HEK293 (cell line): Measurements from ENCODE around the gene CSK.

Experiments used
- GFI1B ChIP-seq: fragments of 450-650 bp; formaldehyde crosslinking; IDR thresholded peaks from 2 replicates; pipeline ENCODE4 v1.5.1; 2016; ENCODE audit warnings: missing biosample characterization, missing genetic modification characterization
- GLI4 ChIP-seq: fragments of 450-650 bp; formaldehyde crosslinking; IDR thresholded peaks from 2 replicates; pipeline ENCODE4 v1.5.1; 2016; ENCODE audit warnings: missing biosample characterization, missing genetic modification characterization
- GLIS1 ChIP-seq: fragments of 450-650 bp; formaldehyde crosslinking; IDR thresholded peaks from 2 replicates; pipeline ENCODE4 v1.5.1; 2016; ENCODE audit warnings: missing biosample characterization, missing genetic modification characterization
- KLF1 ChIP-seq: fragments of 450-650 bp; formaldehyde crosslinking; IDR thresholded peaks from 2 replicates; pipeline ENCODE4 v1.5.1; 2016; ENCODE audit warnings: missing biosample characterization, missing genetic modification characterization
- KLF16 ChIP-seq: fragments of 450-650 bp; formaldehyde crosslinking; IDR thresholded peaks from 2 replicates; pipeline ENCODE4 v1.5.1; 2017; ENCODE audit warnings: missing biosample characterization, missing genetic modification characterization
- REPIN1 ChIP-seq: fragments of 450-650 bp; formaldehyde crosslinking; IDR thresholded peaks from 2 replicates; pipeline ENCODE4 v1.5.1; 2017; ENCODE audit warnings: missing biosample characterization, missing genetic modification characterization, low read depth
- SP2 ChIP-seq: fragments of 450-650 bp; formaldehyde crosslinking; IDR thresholded peaks from 2 replicates; pipeline ENCODE4 v1.5.1; 2016; ENCODE audit warnings: missing biosample characterization, missing genetic modification characterization
- ZBTB8A ChIP-seq: fragments of 450-650 bp; formaldehyde crosslinking; IDR thresholded peaks from 2 replicates; pipeline ENCODE4 v1.5.1; 2016; ENCODE audit warnings: missing biosample characterization, missing genetic modification characterization
- ZFP69B ChIP-seq: fragments of 450-650 bp; formaldehyde crosslinking; IDR thresholded peaks from 2 replicates; pipeline ENCODE4 v1.5.1; 2016; ENCODE audit warnings: missing biosample characterization, missing genetic modification characterization
- ZNF133 ChIP-seq: fragments of 450-650 bp; formaldehyde crosslinking; IDR thresholded peaks from 2 replicates; pipeline ENCODE4 v1.5.1; 2016; ENCODE audit warnings: missing biosample characterization, missing genetic modification characterization
- ZNF138 ChIP-seq: fragments of 450-650 bp; formaldehyde crosslinking; IDR thresholded peaks from 2 replicates; pipeline ENCODE4 v1.5.1; 2016; ENCODE audit warnings: missing biosample characterization, missing genetic modification characterization, borderline replicate concordance
- ZNF169 ChIP-seq: fragments of 450-650 bp; formaldehyde crosslinking; IDR thresholded peaks from 2 replicates; pipeline ENCODE4 v1.5.1; 2016; ENCODE audit warnings: missing biosample characterization, missing genetic modification characterization
- ZNF174 ChIP-seq: fragments of 450-650 bp; formaldehyde crosslinking; IDR thresholded peaks from 2 replicates; pipeline ENCODE4 v1.5.0; 2017; ENCODE audit warnings: missing biosample characterization, mild to moderate bottlenecking, missing genetic modification characterization
- ZNF184 ChIP-seq: fragments of 450-650 bp; IDR thresholded peaks from 2 replicates; pipeline ENCODE4 v1.5.1; 2018; ENCODE audit warnings: missing biosample characterization, mild to moderate bottlenecking, missing genetic modification characterization
- ZNF221 ChIP-seq: fragments of 450-650 bp; formaldehyde crosslinking; IDR thresholded peaks from 2 replicates; pipeline ENCODE4 v1.5.1; 2017; ENCODE audit warnings: missing biosample characterization, missing genetic modification characterization, borderline replicate concordance
- ZNF24 ChIP-seq: fragments of 450-650 bp; formaldehyde crosslinking; IDR thresholded peaks from 2 replicates; pipeline ENCODE4 v1.5.1; 2016; ENCODE audit warnings: missing biosample characterization, missing genetic modification characterization
- ZNF292 ChIP-seq: fragments of 450-650 bp; formaldehyde crosslinking; IDR thresholded peaks from 2 replicates; pipeline ENCODE4 v1.5.1; 2016; ENCODE audit warnings: low read depth, missing biosample characterization, missing genetic modification characterization, borderline replicate concordance
- ZNF391 ChIP-seq: fragments of 450-650 bp; formaldehyde crosslinking; IDR thresholded peaks from 2 replicates; pipeline ENCODE4 v1.5.1; 2016; ENCODE audit warnings: low read depth, missing biosample characterization, missing genetic modification characterization, borderline replicate concordance
- ZNF404 ChIP-seq: fragments of 450-650 bp; formaldehyde crosslinking; IDR thresholded peaks from 2 replicates; pipeline ENCODE4 v1.5.1; 2017; ENCODE audit warnings: missing biosample characterization, missing genetic modification characterization
- ZNF501 ChIP-seq: fragments of 450-650 bp; formaldehyde crosslinking; IDR thresholded peaks from 2 replicates; pipeline ENCODE4 v1.5.1; 2016; ENCODE audit warnings: missing biosample characterization, missing genetic modification characterization
- ZNF558 ChIP-seq: fragments of 450-650 bp; formaldehyde crosslinking; IDR thresholded peaks from 2 replicates; pipeline ENCODE4 v1.5.1; 2016; ENCODE audit warnings: missing biosample characterization, missing genetic modification characterization
- ZNF596 ChIP-seq: fragments of 450-650 bp; IDR thresholded peaks from 2 replicates; pipeline ENCODE4 v1.5.0; 2018; ENCODE audit warnings: missing biosample characterization, mild to moderate bottlenecking, missing genetic modification characterization, moderate library complexity
- ZNF660 ChIP-seq: fragments of 450-650 bp; IDR thresholded peaks from 2 replicates; pipeline ENCODE4 v1.5.1; 2018; ENCODE audit warnings: missing biosample characterization, mild to moderate bottlenecking, missing genetic modification characterization
- ZNF707 ChIP-seq: fragments of 450-650 bp; formaldehyde crosslinking; IDR thresholded peaks from 2 replicates; pipeline ENCODE4 v1.5.1; 2016; ENCODE audit warnings: missing biosample characterization, missing genetic modification characterization
- ZNF76 ChIP-seq: fragments of 450-650 bp; formaldehyde crosslinking; IDR thresholded peaks from 2 replicates; pipeline ENCODE4; 2016; ENCODE audit warnings: low read depth, missing biosample characterization, missing genetic modification characterization, borderline replicate concordance
- ZNF843 ChIP-seq: fragments of 450-650 bp; formaldehyde crosslinking; IDR thresholded peaks from 2 replicates; pipeline ENCODE4 v1.5.1; 2016; ENCODE audit warnings: missing biosample characterization, missing genetic modification characterization
- TF ChIP-seq, protein P1 (sequence below): fragments of 450-650 bp; formaldehyde crosslinking; IDR thresholded peaks from 2 replicates; pipeline ENCODE4 v1.5.1; 2016; ENCODE audit warnings: missing biosample characterization, missing genetic modification characterization
- TF ChIP-seq, protein P2 (sequence below): fragments of 450-650 bp; formaldehyde crosslinking; IDR thresholded peaks from 2 replicates; pipeline ENCODE4 v1.5.1; 2016; ENCODE audit warnings: missing biosample characterization, missing genetic modification characterization
- TF ChIP-seq, protein P3 (sequence below): fragments of 450-650 bp; formaldehyde crosslinking; conservative IDR thresholded peaks from 2 replicates; pipeline ENCODE4 v1.5.1; 2016; ENCODE audit warnings: low read depth, missing biosample characterization, missing genetic modification characterization
- TF ChIP-seq, protein P4 (sequence below): fragments of 450-650 bp; formaldehyde crosslinking; IDR thresholded peaks from 2 replicates; pipeline ENCODE4 v1.5.1; 2016; ENCODE audit warnings: missing biosample characterization, missing genetic modification characterization
- TF ChIP-seq, protein P5 (sequence below): fragments of 450-650 bp; formaldehyde crosslinking; IDR thresholded peaks from 2 replicates; pipeline ENCODE4 v1.5.1; 2016; ENCODE audit warnings: missing biosample characterization, missing genetic modification characterization

The CSK gene

DNA sequence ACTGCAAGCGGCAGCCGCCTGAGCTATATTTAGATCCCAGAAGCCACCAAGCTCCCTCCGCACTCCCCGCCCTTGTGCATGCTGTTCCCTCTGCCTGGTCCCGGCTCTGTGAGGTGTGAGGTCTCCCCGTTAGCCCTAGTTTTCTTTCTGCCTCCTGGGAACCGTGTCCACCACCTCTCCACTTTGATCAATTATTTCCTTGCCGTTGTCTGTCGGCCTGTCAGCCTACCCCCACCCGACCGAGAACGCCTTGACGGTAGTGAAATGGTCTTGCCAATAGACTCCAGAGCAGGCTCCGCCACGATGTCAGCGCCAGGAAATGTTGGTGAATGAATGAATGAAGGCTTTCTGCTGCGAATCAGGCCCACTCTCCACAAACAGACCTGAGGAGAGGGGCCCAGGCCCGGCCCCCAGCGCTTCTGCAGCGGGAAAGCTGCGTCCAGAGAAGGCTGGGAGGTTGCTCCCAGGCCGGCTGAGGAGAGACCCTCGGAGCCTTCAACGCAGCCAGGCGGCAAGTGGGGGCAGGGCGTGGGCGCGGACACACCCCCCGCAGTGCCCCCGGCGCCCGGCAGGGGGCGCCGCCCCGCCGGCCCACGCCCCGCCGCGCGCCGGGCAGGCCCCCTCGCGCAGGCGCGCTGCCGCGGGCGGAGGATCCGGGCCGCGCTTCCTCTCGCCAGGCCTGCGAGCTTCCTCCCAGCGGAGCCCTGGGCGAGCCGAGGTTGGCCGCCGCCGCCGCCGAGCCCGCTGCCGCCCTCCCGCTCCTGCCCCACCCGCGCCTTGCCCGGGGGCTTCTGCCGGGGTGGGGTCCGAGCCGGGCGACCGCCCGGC is at the start of gene CSK (continued):
- TF ChIP-seq ZNF391 (tag by site-specific recombination) (no peak), ZNF221 (tag by site-specific recombination) (no peak), ZNF133 (tag by site-specific recombination) (no peak), KLF16 (tag by site-specific recombination) (0 out of 2 replicates have a peak, but pooled peaks have one; percentile 23), ZNF292 (no peak), ZNF501 (tag by site-specific recombination) (peak; percentile 76), ZNF184 (tag by site-specific recombination) (no peak), KLF1 (tag by site-specific recombination) (peak; percentile 49), GLI4 (tag by site-specific recombination) (no peak), ZNF660 (no peak), SP2 (tag by site-specific recombination) (0 out of 2 replicates have a peak, but pooled peaks have one; percentile 7), ZNF174 (no peak), ZNF169 (no peak), ZNF24 (tag by site-specific recombination) (peak; percentile 100), ZNF558 (tag by site-specific recombination) (no peak), ZNF138 (tag by site-specific recombination) (no peak), ZNF76 (peak; percentile 75), REPIN1 (tag by site-specific recombination) (no peak), GFI1B (no peak), ZNF596 (tag by site-specific recombination) (no peak), ZNF843 (no peak), ZNF404 (tag by site-specific recombination) (no peak), ZNF707 (tag by site-specific recombination) (no peak), GLIS1 (tag by site-specific recombination) (0 out of 2 replicates have a peak, but pooled peaks have one; percentile 27), ZBTB8A (tag by site-specific recombination) (0 out of 2 replicates have a peak, but pooled peaks have one; percentile 29), ZFP69B (no peak)
- TF ChIP-seq, protein P1, sequence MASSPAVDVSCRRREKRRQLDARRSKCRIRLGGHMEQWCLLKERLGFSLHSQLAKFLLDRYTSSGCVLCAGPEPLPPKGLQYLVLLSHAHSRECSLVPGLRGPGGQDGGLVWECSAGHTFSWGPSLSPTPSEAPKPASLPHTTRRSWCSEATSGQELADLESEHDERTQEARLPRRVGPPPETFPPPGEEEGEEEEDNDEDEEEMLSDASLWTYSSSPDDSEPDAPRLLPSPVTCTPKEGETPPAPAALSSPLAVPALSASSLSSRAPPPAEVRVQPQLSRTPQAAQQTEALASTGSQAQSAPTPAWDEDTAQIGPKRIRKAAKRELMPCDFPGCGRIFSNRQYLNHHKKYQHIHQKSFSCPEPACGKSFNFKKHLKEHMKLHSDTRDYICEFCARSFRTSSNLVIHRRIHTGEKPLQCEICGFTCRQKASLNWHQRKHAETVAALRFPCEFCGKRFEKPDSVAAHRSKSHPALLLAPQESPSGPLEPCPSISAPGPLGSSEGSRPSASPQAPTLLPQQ: no peak
- TF ChIP-seq, protein P2, sequence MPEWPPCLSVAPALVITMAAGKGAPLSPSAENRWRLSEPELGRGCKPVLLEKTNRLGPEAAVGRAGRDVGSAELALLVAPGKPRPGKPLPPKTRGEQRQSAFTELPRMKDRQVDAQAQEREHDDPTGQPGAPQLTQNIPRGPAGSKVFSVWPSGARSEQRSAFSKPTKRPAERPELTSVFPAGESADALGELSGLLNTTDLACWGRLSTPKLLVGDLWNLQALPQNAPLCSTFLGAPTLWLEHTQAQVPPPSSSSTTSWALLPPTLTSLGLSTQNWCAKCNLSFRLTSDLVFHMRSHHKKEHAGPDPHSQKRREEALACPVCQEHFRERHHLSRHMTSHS (tag by site-specific recombination): no peak
- TF ChIP-seq, protein P3, sequence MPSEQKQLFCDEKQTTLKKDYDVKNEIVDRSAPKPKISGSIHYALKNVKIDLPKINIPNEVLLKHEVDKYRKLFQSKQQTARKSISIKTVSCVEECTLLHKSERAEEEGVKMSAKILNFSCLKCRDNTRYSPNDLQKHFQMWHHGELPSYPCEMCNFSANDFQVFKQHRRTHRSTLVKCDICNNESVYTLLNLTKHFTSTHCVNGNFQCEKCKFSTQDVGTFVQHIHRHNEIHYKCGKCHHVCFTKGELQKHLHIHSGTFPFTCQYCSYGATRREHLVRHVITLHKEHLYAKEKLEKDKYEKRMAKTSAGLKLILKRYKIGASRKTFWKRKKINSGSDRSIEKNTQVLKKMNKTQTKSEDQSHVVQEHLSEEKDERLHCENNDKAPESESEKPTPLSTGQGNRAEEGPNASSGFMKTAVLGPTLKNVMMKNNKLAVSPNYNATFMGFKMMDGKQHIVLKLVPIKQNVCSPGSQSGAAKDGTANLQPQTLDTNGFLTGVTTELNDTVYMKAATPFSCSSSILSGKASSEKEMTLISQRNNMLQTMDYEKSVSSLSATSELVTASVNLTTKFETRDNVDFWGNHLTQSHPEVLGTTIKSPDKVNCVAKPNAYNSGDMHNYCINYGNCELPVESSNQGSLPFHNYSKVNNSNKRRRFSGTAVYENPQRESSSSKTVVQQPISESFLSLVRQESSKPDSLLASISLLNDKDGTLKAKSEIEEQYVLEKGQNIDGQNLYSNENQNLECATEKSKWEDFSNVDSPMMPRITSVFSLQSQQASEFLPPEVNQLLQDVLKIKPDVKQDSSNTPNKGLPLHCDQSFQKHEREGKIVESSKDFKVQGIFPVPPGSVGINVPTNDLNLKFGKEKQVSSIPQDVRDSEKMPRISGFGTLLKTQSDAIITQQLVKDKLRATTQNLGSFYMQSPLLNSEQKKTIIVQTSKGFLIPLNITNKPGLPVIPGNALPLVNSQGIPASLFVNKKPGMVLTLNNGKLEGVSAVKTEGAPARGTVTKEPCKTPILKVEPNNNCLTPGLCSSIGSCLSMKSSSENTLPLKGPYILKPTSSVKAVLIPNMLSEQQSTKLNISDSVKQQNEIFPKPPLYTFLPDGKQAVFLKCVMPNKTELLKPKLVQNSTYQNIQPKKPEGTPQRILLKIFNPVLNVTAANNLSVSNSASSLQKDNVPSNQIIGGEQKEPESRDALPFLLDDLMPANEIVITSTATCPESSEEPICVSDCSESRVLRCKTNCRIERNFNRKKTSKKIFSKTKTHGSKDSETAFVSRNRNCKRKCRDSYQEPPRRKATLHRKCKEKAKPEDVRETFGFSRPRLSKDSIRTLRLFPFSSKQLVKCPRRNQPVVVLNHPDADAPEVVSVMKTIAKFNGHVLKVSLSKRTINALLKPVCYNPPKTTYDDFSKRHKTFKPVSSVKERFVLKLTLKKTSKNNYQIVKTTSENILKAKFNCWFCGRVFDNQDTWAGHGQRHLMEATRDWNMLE (tag by site-specific recombination): no peak
- TF ChIP-seq, protein P4, sequence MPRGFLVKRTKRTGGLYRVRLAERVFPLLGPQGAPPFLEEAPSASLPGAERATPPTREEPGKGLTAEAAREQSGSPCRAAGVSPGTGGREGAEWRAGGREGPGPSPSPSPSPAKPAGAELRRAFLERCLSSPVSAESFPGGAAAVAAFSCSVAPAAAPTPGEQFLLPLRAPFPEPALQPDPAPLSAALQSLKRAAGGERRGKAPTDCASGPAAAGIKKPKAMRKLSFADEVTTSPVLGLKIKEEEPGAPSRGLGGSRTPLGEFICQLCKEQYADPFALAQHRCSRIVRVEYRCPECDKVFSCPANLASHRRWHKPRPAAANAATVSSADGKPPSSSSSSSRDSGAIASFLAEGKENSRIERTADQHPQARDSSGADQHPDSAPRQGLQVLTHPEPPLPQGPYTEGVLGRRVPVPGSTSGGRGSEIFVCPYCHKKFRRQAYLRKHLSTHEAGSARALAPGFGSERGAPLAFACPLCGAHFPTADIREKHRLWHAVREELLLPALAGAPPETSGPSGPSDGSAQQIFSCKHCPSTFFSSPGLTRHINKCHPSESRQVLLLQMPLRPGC (tag by site-specific recombination): no peak
- TF ChIP-seq, protein P5, sequence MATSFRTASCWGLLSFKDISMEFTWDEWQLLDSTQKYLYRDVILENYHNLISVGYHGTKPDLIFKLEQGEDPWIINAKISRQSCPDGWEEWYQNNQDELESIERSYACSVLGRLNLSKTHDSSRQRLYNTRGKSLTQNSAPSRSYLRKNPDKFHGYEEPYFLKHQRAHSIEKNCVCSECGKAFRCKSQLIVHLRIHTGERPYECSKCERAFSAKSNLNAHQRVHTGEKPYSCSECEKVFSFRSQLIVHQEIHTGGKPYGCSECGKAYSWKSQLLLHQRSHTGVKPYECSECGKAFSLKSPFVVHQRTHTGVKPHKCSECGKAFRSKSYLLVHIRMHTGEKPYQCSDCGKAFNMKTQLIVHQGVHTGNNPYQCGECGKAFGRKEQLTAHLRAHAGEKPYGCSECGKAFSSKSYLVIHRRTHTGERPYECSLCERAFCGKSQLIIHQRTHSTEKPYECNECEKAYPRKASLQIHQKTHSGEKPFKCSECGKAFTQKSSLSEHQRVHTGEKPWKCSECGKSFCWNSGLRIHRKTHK: no peak
